ENCODE results near the gene LY6G6C. TPM values are rescaled to one million over a fixed set of nuclear protein-coding genes. Genes with fewer than 3 reads are reported as not detected.
A peak's percentile ranks its signal among the peaks of the same experiment; 100 is the strongest.

Gene LY6G6C
- total and polyA plus RNA-seq, 8 donors: 0.17 to 0.75 (median 0.43) TPM; not detected in 2

DNA sequence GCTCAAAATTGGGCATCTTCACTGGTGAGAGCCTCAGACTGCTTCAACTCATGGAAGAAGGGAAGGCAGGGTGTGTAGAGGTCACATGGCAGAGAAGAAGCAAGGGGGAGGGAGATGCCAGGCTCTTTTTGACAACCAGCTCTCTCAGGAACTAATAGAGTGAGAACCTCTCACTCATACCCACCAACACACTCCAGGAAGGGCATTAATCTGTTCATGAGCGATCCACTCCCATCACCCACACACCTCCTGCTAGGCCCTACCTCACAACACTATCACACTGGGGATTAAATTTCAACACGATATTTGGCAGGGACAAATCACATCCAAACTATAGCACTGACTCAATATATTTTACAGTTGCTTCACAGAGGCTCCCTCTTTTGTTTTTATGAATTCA, 20.3 kb upstream of the LY6G6C start:
- H3K4me3 ChIP-seq: no peak overlapping the region
- TF ChIP-seq, protein P1, sequence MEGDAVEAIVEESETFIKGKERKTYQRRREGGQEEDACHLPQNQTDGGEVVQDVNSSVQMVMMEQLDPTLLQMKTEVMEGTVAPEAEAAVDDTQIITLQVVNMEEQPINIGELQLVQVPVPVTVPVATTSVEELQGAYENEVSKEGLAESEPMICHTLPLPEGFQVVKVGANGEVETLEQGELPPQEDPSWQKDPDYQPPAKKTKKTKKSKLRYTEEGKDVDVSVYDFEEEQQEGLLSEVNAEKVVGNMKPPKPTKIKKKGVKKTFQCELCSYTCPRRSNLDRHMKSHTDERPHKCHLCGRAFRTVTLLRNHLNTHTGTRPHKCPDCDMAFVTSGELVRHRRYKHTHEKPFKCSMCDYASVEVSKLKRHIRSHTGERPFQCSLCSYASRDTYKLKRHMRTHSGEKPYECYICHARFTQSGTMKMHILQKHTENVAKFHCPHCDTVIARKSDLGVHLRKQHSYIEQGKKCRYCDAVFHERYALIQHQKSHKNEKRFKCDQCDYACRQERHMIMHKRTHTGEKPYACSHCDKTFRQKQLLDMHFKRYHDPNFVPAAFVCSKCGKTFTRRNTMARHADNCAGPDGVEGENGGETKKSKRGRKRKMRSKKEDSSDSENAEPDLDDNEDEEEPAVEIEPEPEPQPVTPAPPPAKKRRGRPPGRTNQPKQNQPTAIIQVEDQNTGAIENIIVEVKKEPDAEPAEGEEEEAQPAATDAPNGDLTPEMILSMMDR (IDR thresholded peaks at IDR 0.05): no peak
- ATAC-seq (no peak), DNase-seq (no peak)
- intact Hi-C loops (cut with DNase I): no loop called here
- H3K36me3 ChIP-seq: no peaks in the 10 kb centered on the region
- H3K4me1 ChIP-seq: peaks cover 24 to 35% of the 10 kb centered on the region in 2 donors
- no peaks in the 10 kb centered on the region for H3K9me3 ChIP-seq
- H3K27ac ChIP-seq: no peak overlapping the region
- no peaks in the 10 kb centered on the region for H3K27me3 ChIP-seq

DNA sequence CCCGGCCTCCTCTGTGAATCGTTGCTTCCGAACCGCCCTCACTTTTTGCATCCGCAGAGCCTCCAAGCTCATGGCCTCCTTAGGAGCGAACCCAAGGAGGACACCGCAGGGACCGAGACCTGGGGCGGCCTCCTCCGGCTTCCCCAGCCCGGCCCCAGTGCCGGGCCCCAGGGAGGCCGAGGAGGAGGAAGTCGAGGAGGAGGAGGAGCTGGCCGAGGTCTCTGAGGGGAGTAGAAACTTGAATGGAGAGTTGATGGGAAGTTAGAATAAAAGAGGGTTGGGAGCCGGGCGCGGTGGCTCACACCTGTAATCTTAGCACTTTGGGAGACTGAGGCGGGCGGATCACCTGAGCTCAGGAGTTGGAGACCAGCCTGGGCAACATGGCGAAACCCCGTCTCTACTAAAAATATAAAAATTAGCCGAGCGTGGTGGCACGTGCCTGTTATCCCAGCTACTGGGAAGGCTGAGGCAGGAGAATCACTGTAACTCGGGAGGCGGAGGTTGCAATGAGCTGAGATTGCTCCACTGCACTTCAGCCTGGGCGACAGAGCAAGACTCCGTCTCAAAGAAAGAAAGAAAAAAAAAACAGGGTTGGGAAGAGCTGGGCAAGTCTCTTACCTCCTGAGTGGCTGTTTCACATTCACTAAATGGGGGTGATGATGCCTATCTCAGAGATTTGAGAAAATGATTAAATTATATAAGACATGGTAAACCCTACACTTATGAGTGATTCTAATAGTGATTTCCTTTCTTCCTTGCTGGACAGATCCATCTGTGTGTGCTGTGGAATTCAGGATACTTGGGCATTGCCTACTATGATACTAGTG, 19.1 kb upstream of the LY6G6C start:
- DNase-seq (peak in 3 of 4 donors; percentile 30 to 89 (median 60)), ATAC-seq (peak; percentile 2)
- H3K4me1 ChIP-seq: peaks cover 28 to 39% of the 10 kb centered on the region in 2 donors
- TF ChIP-seq, protein P1 (IDR thresholded peaks at IDR 0.05): no peak
- peak overlapping the region; percentile 79 to 83 for H3K4me3 ChIP-seq
- H3K27ac ChIP-seq: peak overlapping the region; percentile 69 to 90
- no peaks in the 10 kb centered on the region for H3K27me3 ChIP-seq
- intact Hi-C loops (cut with DNase I): no loop called here
- no peaks in the 10 kb centered on the region for H3K36me3 ChIP-seq
- H3K9me3 ChIP-seq: no peaks in the 10 kb centered on the region

DNA sequence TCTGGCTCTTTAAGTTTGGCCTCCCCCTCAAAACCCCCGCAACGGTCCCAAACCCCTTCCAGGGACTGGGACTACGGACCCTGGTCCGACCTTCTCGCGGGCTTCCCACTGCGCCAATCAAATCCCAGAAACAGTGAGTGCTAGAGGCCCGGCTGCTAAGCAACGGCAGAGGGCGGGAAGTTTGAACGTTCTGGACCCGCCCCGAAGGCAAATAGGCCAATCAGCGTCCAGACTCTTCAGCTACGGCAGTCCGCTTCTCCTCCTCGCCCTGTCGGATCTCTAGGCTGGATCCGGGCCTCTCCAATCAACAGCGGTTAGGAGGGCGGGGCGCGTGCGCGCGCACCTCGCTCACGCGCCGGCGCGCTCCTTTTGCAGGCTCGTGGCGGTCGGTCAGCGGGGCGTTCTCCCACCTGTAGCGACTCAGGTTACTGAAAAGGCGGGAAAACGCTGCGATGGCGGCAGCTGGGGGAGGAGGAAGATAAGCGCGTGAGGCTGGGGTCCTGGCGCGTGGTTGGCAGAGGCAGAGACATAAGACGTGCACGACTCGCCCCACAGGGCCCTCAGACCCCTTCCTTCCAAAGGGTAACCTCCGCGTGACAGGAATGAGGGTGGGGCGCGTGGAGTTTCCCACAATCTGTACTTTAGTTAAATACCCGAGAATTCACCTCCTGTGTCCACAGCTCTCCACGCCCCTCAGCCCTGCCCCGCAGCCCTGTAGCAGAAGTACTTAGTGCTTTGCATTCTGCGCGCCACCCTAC, 18.3 kb upstream of the LY6G6C start, which contains the start of gene MSH5:
Gene MSH5 (plus strand): TSS at position 367 of the 758 bp plus-strand sequence. CDS start 462 bp downstream, outside the sequence.
- intact Hi-C loops (cut with DNase I): no loop called here
- no peaks in the 10 kb centered on the region for H3K36me3 ChIP-seq
- no peaks in the 10 kb centered on the region for H3K27me3 ChIP-seq
- TF ChIP-seq, protein P1 (IDR thresholded peaks at IDR 0.05): no peak
- no peaks in the 10 kb centered on the region for H3K9me3 ChIP-seq
- DNase-seq: peak; percentile 96 to 99 (median 98)
- ATAC-seq: peak; percentile 87
- peak within 1 kb of the TSS; percentile 79 to 83 for H3K4me3 ChIP-seq
- peaks cover 28 to 39% of the 10 kb centered on the region in 2 donors for H3K4me1 ChIP-seq
- H3K27ac ChIP-seq: peak within 1 kb of the TSS; percentile 69 to 97

DNA sequence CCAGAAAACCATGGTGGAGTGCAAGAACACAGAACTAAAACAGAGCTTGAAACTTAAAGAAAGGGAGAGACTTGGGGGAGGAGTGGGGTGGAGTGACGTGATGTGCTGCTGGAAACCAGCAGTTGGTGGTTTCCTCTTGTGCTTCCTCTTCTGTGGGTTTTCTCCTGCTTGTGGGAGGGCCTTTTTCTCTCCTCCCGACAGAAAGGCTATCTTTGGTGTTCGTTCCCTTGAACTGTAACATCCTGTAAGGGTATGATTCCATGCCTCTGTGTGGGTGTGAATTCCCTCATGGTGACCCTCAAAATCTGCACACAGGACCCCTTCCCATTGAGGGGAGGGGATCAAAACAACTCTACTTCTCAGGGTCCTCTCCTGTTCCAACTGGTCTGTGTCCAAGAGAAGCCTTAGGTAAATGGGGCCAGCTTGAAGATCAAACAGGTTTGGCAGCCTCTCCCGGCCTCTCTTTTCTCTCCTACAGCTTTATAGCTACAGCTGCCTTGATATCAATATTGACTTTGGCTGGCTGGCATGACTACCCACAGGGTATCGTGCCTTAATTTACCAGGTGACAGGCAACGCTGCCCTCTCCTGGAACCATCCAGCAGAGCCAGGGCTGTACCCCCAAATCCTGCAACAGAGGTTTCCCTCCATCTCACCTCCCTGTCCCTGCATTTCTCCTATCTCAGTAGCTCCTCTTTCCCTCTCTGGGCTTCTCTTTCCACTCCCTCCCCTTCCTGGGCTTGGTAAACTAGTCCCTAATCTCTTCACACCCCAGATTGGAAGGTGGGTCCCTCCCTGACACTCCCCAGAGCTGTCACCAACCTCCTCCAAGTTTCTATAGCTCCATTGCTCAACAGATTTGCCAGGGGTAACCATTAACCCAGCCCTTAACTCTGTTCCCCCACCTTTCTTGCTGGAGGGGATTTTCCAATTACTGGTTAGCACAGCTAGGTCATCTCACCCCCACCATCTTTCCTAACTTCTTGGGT, 16.7 kb upstream of the LY6G6C start:
- ATAC-seq: peak; percentile 19
- peaks cover 33 to 53% of the 10 kb centered on the region in 2 donors for H3K4me1 ChIP-seq

More for the DNA sequence above, 16.7 kb upstream of the LY6G6C start:
- TF ChIP-seq, protein P1 (IDR thresholded peaks at IDR 0.05): no peak
- Histone ChIP-seq H3K9me3 (no peaks in the 10 kb centered on the region), H3K4me3 (peak overlapping the region in 1 of 2 donors; percentile 97), H3K36me3 (peaks cover 2 to 10% of the 10 kb centered on the region in 2 donors), H3K27ac (peak overlapping the region; percentile 93 to 97), H3K27me3 (no peaks in the 10 kb centered on the region)
- intact Hi-C loops (cut with DNase I): no loop called here
- DNase-seq: peak in 3 of 4 donors; percentile 61 to 82 (median 78)
